SK-N-SH treated with all-trans-retinoic acid at 6 μM for 48 hours (cell line): ENCODE measurements around the gene HNF4A.

ENCODE experiments used
- ATAC-seq: fragments of 200-7000 bp; cut with Tn5 transposase; 3 replicates; pipeline ENCODE4 v1.9.1; 2020; ENCODE audit warnings: mild to moderate bottlenecking, moderate library complexity
- ARNTL ChIP-seq: fragments of 450-650 bp; formaldehyde crosslinking; IDR thresholded peaks from 2 replicates; pipeline ENCODE4 v1.5.0; 2020; ENCODE audit warnings: low read depth, mild to moderate bottlenecking, moderate library complexity, borderline replicate concordance
- BACH2 ChIP-seq: fragments of 250-450 bp; sonication (Bioruptor Pico); IDR thresholded peaks from 2 replicates; pipeline ENCODE4 v1.9.0; 2021; ENCODE audit warnings: mild to moderate bottlenecking, borderline replicate concordance
- CREB5 ChIP-seq: fragments of 250-450 bp; sonication (Bioruptor Pico); IDR thresholded peaks from 2 replicates; pipeline ENCODE4 v1.5.1; 2020; ENCODE audit warnings: low read depth, mild to moderate bottlenecking, moderate library complexity
- CSDC2 ChIP-seq: fragments of 250-450 bp; sonication (Bioruptor Pico); IDR thresholded peaks from 2 replicates; pipeline ENCODE4 v1.5.0; 2020; ENCODE audit warnings: mild to moderate bottlenecking, moderate library complexity
- CSRNP3 ChIP-seq: fragments of 250-450 bp; sonication (Bioruptor Pico); IDR thresholded peaks from 2 replicates; pipeline ENCODE4 v1.5.1; 2021; ENCODE audit warnings: mild to moderate bottlenecking, moderate library complexity
- ESRRG ChIP-seq: fragments of 250-450 bp; sonication (Bioruptor Pico); IDR thresholded peaks from 2 replicates; pipeline ENCODE4 v1.6.1; 2021; ENCODE audit warnings: mild to moderate bottlenecking
- GLIS3 ChIP-seq: fragments of 250-450 bp; sonication (Bioruptor Pico); IDR thresholded peaks from 2 replicates; pipeline ENCODE4 v1.5.0; 2020; ENCODE audit warnings: mild to moderate bottlenecking, moderate library complexity
- ISL1 ChIP-seq: fragments of 250-450 bp; sonication (Bioruptor Pico); IDR thresholded peaks from 2 replicates; pipeline ENCODE4 v2.1.2; 2022; ENCODE audit warnings: mild to moderate bottlenecking, moderate library complexity
- OSR1 ChIP-seq: fragments of 250-450 bp; sonication (Bioruptor Pico); IDR thresholded peaks from 2 replicates; pipeline ENCODE4 v1.8.0; 2022; ENCODE audit warnings: moderate library complexity, mild to moderate bottlenecking, inconsistent platforms
- PATZ1 ChIP-seq: fragments of 250-450 bp; sonication (Bioruptor Pico); IDR thresholded peaks from 2 replicates; pipeline ENCODE4 v1.8.0; 2020; ENCODE audit warnings: mild to moderate bottlenecking, moderate library complexity, borderline replicate concordance
- POU6F1 ChIP-seq: fragments of 250-450 bp; sonication (Bioruptor Pico); IDR thresholded peaks from 2 replicates; pipeline ENCODE4 v1.8.0; 2021; ENCODE audit warnings: low read depth, mild to moderate bottlenecking, moderate library complexity, borderline replicate concordance
- PPARA ChIP-seq: fragments of 250-450 bp; sonication (Bioruptor Pico); IDR thresholded peaks from 2 replicates; pipeline ENCODE4 v1.5.0; 2020; ENCODE audit warnings: mild to moderate bottlenecking, borderline replicate concordance
- TCF4 ChIP-seq: fragments of 250-450 bp; sonication (Bioruptor Pico); IDR thresholded peaks from 2 replicates; pipeline ENCODE4 v1.8.0; 2021; ENCODE audit warnings: mild to moderate bottlenecking, moderate library complexity, borderline replicate concordance
- TOX ChIP-seq: fragments of 250-450 bp; sonication (Bioruptor Pico); IDR thresholded peaks from 2 replicates; pipeline ENCODE4 v1.8.0; 2021; ENCODE audit warnings: mild to moderate bottlenecking, moderate library complexity, borderline replicate concordance
- TSHZ2 ChIP-seq: fragments of 250-450 bp; sonication (Bioruptor Pico); IDR thresholded peaks from 2 replicates; pipeline ENCODE4 v1.5.0; 2020; ENCODE audit warnings: mild to moderate bottlenecking, moderate library complexity
- ZC3H10 ChIP-seq: fragments of 250-450 bp; sonication (Bioruptor Pico); IDR thresholded peaks from 2 replicates; pipeline ENCODE4 v1.5.1; 2021; ENCODE audit warnings: mild to moderate bottlenecking, moderate library complexity
- ZFP3 ChIP-seq: fragments of 250-450 bp; sonication (Bioruptor Pico); IDR thresholded peaks from 2 replicates; pipeline ENCODE4 v1.5.0; 2020; ENCODE audit warnings: mild to moderate bottlenecking, moderate library complexity
- ZFP30 ChIP-seq: fragments of 450-650 bp; formaldehyde crosslinking; IDR thresholded peaks from 2 replicates; pipeline ENCODE4 v1.5.0; 2022; ENCODE audit warnings: mild to moderate bottlenecking, moderate library complexity
- ZNF565 ChIP-seq: fragments of 450-650 bp; formaldehyde crosslinking; conservative IDR thresholded peaks from 2 replicates; pipeline ENCODE4 v1.5.0; 2020; ENCODE audit warnings: low read depth, mild to moderate bottlenecking, moderate library complexity
- ZNF70 ChIP-seq: fragments of 450-650 bp; formaldehyde crosslinking; IDR thresholded peaks from 2 replicates; pipeline ENCODE4 v1.5.0; 2020; ENCODE audit warnings: mild to moderate bottlenecking, moderate library complexity
- ZNF8 ChIP-seq: fragments of 450-650 bp; formaldehyde crosslinking; IDR thresholded peaks from 2 replicates; pipeline ENCODE4 v1.5.0; 2020; ENCODE audit warnings: mild to moderate bottlenecking, moderate library complexity

HNF4A gene

GRCh38 chr20:44424039-44424495, 68.6 kb downstream of the HNF4A start:
- no peak for ATAC-seq
- TF ChIP-seq POU6F1 (no peak), ZNF565 (CRISPR knock-in tag) (no peak), PATZ1 (no peak), TOX (CRISPR knock-in tag) (no peak), CSDC2 (no peak), CREB5 (no peak), BACH2 (CRISPR knock-in tag) (no peak), ZC3H10 (no peak), TCF4 (CRISPR knock-in tag) (no peak), ZFP3 (CRISPR knock-in tag) (no peak), PPARA (CRISPR knock-in tag) (no peak), OSR1 (CRISPR knock-in tag) (no peak), TSHZ2 (CRISPR knock-in tag) (no peak), ZNF70 (no peak), ISL1 (CRISPR knock-in tag) (no peak), ESRRG (CRISPR knock-in tag) (no peak), CSRNP3 (CRISPR knock-in tag) (no peak)

- ATAC-seq: no peak
- TF ChIP-seq OSR1 (CRISPR knock-in tag): no peak
- TF ChIP-seq ISL1 (CRISPR knock-in tag): no peak
- no peak for TF ChIP-seq TSHZ2 (CRISPR knock-in tag)
- TF ChIP-seq ARNTL: no peak
- TF ChIP-seq GLIS3: no peak
- no peak for TF ChIP-seq ZC3H10
- TF ChIP-seq PPARA (CRISPR knock-in tag): no peak
- TF ChIP-seq ZNF70: no peak
- no peak for TF ChIP-seq ESRRG (CRISPR knock-in tag)
- TF ChIP-seq ZFP30: no peak
- no peak for TF ChIP-seq ZNF8 (CRISPR knock-in tag)
- TF ChIP-seq ZFP3 (CRISPR knock-in tag): no peak
- no peak for TF ChIP-seq CSRNP3 (CRISPR knock-in tag)
- TF ChIP-seq CSDC2: no peak
- TF ChIP-seq ZNF565 (CRISPR knock-in tag): no peak
- no peak for TF ChIP-seq BACH2 (CRISPR knock-in tag)
- no peak for TF ChIP-seq CREB5
- TF ChIP-seq PATZ1: no peak
- no peak for TF ChIP-seq TCF4 (CRISPR knock-in tag)
These were observed 70.4 kb downstream of the HNF4A start for GRCh38 chr20:44425923-44426322.
